ENCODE measurements around the gene GRIN2A. TPM values are rescaled to one million over a fixed set of nuclear protein-coding genes. Genes with fewer than 3 reads are reported as not detected.

The GRIN2A gene
- total and polyA plus RNA-seq, 2 of the 8 experiments (the other 6 are each of a cell fraction or from before 2014, with no cell fraction given): 0.18 to 1.8 TPM

DNA sequence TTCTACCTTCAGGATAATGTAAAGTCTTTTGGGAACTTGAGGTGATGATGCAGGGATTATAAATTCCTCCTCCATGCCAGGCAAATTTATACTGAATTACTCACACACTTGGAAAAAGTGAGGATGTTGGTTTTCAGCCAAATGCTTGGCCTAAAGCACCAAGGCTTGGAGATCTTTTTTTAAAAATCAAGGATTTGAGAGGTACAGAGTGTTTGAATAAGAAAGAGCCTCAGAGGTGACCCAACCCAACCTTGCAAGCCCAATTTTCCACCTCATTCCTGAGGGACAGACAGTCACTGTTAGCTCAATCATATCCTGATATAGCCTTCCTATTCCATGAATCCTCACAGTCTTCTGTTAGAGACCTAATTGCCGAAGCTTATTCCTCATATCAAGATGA, 14.0 kb downstream of the GRIN2A start (continued):
- TF ChIP-seq, protein P1, sequence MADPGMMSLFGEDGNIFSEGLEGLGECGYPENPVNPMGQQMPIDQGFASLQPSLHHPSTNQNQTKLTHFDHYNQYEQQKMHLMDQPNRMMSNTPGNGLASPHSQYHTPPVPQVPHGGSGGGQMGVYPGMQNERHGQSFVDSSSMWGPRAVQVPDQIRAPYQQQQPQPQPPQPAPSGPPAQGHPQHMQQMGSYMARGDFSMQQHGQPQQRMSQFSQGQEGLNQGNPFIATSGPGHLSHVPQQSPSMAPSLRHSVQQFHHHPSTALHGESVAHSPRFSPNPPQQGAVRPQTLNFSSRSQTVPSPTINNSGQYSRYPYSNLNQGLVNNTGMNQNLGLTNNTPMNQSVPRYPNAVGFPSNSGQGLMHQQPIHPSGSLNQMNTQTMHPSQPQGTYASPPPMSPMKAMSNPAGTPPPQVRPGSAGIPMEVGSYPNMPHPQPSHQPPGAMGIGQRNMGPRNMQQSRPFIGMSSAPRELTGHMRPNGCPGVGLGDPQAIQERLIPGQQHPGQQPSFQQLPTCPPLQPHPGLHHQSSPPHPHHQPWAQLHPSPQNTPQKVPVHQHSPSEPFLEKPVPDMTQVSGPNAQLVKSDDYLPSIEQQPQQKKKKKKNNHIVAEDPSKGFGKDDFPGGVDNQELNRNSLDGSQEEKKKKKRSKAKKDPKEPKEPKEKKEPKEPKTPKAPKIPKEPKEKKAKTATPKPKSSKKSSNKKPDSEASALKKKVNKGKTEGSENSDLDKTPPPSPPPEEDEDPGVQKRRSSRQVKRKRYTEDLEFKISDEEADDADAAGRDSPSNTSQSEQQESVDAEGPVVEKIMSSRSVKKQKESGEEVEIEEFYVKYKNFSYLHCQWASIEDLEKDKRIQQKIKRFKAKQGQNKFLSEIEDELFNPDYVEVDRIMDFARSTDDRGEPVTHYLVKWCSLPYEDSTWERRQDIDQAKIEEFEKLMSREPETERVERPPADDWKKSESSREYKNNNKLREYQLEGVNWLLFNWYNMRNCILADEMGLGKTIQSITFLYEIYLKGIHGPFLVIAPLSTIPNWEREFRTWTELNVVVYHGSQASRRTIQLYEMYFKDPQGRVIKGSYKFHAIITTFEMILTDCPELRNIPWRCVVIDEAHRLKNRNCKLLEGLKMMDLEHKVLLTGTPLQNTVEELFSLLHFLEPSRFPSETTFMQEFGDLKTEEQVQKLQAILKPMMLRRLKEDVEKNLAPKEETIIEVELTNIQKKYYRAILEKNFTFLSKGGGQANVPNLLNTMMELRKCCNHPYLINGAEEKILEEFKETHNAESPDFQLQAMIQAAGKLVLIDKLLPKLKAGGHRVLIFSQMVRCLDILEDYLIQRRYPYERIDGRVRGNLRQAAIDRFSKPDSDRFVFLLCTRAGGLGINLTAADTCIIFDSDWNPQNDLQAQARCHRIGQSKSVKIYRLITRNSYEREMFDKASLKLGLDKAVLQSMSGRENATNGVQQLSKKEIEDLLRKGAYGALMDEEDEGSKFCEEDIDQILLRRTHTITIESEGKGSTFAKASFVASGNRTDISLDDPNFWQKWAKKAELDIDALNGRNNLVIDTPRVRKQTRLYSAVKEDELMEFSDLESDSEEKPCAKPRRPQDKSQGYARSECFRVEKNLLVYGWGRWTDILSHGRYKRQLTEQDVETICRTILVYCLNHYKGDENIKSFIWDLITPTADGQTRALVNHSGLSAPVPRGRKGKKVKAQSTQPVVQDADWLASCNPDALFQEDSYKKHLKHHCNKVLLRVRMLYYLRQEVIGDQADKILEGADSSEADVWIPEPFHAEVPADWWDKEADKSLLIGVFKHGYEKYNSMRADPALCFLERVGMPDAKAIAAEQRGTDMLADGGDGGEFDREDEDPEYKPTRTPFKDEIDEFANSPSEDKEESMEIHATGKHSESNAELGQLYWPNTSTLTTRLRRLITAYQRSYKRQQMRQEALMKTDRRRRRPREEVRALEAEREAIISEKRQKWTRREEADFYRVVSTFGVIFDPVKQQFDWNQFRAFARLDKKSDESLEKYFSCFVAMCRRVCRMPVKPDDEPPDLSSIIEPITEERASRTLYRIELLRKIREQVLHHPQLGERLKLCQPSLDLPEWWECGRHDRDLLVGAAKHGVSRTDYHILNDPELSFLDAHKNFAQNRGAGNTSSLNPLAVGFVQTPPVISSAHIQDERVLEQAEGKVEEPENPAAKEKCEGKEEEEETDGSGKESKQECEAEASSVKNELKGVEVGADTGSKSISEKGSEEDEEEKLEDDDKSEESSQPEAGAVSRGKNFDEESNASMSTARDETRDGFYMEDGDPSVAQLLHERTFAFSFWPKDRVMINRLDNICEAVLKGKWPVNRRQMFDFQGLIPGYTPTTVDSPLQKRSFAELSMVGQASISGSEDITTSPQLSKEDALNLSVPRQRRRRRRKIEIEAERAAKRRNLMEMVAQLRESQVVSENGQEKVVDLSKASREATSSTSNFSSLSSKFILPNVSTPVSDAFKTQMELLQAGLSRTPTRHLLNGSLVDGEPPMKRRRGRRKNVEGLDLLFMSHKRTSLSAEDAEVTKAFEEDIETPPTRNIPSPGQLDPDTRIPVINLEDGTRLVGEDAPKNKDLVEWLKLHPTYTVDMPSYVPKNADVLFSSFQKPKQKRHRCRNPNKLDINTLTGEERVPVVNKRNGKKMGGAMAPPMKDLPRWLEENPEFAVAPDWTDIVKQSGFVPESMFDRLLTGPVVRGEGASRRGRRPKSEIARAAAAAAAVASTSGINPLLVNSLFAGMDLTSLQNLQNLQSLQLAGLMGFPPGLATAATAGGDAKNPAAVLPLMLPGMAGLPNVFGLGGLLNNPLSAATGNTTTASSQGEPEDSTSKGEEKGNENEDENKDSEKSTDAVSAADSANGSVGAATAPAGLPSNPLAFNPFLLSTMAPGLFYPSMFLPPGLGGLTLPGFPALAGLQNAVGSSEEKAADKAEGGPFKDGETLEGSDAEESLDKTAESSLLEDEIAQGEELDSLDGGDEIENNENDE (IDR thresholded peaks at IDR 0.05; ENCODE audit: insufficient replicate concordance, low read length): no peak
- no peak for TF ChIP-seq HDAC2 (IDR thresholded peaks at IDR 0.05; ENCODE audit: borderline replicate concordance in 1 of 2, low read depth in 2 of 2, low read length in 2 of 2)
- TF ChIP-seq SIRT6 (IDR thresholded peaks at IDR 0.05; ENCODE audit: low read length): no peak
- TF ChIP-seq CEBPB (IDR thresholded peaks at IDR 0.05; ENCODE audit: low read depth, low read length): no peak
- TF ChIP-seq, protein P2, sequence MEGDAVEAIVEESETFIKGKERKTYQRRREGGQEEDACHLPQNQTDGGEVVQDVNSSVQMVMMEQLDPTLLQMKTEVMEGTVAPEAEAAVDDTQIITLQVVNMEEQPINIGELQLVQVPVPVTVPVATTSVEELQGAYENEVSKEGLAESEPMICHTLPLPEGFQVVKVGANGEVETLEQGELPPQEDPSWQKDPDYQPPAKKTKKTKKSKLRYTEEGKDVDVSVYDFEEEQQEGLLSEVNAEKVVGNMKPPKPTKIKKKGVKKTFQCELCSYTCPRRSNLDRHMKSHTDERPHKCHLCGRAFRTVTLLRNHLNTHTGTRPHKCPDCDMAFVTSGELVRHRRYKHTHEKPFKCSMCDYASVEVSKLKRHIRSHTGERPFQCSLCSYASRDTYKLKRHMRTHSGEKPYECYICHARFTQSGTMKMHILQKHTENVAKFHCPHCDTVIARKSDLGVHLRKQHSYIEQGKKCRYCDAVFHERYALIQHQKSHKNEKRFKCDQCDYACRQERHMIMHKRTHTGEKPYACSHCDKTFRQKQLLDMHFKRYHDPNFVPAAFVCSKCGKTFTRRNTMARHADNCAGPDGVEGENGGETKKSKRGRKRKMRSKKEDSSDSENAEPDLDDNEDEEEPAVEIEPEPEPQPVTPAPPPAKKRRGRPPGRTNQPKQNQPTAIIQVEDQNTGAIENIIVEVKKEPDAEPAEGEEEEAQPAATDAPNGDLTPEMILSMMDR (IDR thresholded peaks at IDR 0.05; ENCODE audit: control extremely low read depth in 1 of 3, insufficient read depth in 1 of 3, low read depth in 1 of 3, low read length in 3 of 3): no peak
- no peak for TF ChIP-seq KDM1A (IDR thresholded peaks at IDR 0.05; ENCODE audit: borderline replicate concordance, low read length)
- TF ChIP-seq TCF12 (IDR thresholded peaks at IDR 0.05; ENCODE audit: low read depth, low read length): no peak
- no peak for TF ChIP-seq SIN3A (conservative IDR thresholded peaks at IDR 0.05 in 1 of 2, IDR thresholded peaks at IDR 0.05 in 1 of 2; ENCODE audit: low read depth in 1 of 2, low read length in 2 of 2)
- TF ChIP-seq HDAC6 (IDR thresholded peaks at IDR 0.05; ENCODE audit: low read depth, low read length): no peak
